Activated naive CD8-positive, alpha-beta T cell treated with anti-CD3 and anti-CD28 coated beads, Interleukin-2, amount 50 U/mL, for 16 hours (primary cell): ENCODE data around the gene PTX4.
"Not testable (repeated sequence)": the region's sequence is repeated elsewhere in the genome, so short reads cannot be mapped to it uniquely, and the experiment has no call there.

Source experiments
- DNase-seq: peaks from one replicate; pipeline ENCODE4 v3.0.0-alpha.2; 2020; ENCODE audit warnings: low read depth, low spot score

PTX4 gene

GRCh38 chr16:1444730-1445517 is 43.8 kb downstream of the PTX4 start:
- no peak for DNase-seq

GRCh38 chr16:1443980-1444729 is 44.6 kb downstream of the PTX4 start, which contains the start of gene CCDC154:
Gene CCDC154, minus strand, starts transcription at chr16:1444556. Its CDS starts 234 bp downstream, at chr16:1444322.
- DNase-seq: no peak

DNA sequence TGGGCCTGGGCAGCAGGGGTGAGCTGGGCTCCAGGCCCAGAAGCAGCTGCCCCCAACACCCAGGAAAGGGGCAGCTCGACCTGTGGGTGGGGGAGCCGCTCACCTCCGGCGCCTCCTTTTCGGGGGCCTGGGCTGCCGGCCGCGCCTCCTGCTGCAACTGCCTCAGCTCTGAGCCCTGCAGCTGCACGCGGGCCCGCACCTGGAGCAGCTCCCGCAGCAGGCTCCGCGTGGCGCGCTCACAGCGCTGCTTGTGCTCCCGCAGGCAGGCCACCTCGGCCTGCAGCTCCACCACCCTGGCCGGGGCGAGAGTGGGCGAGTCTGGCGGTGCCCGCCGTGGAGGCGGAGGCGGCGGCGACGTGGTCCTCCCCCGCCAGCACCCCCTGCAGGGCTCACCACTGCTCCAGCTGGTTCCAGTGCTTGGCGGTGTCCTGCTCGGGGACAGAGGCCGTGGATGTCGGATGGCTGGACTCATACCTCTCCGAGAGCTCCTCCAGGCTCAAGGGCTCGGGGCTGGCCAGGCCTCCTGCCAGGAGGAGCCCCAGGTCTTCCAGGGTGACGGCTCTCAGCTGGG is 45.3 kb downstream of the PTX4 start:
- no peak for DNase-seq

DNA sequence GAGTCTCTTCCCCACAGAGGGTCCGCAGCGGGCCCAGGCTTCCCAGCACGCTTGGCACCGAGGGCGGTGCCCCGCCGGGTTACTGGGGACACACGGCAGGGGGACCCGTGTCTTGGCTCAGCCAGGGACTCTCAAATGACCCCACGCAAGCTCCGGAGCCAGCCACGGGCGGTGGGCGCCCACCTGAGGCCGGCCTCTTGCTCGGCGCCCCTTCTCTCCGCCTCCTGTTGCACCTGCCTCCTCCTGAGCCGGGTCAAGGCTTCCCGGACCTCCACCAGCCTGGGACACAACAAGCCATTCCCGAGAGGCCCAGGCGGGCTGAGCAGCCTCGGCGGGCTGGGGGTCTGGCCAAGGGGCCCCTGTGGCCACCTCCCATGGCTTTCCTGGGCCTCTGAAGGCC is 46.0 kb downstream of the PTX4 start:
- DNase-seq: no peak

- DNase-seq: no peak
These were observed 47.3 kb downstream of the PTX4 start for GRCh38 chr16:1441391-1441829.

- DNase-seq: not testable (repeated sequence)
These were observed 49.1 kb downstream of the PTX4 start for GRCh38 chr16:1439699-1440074.

DNA sequence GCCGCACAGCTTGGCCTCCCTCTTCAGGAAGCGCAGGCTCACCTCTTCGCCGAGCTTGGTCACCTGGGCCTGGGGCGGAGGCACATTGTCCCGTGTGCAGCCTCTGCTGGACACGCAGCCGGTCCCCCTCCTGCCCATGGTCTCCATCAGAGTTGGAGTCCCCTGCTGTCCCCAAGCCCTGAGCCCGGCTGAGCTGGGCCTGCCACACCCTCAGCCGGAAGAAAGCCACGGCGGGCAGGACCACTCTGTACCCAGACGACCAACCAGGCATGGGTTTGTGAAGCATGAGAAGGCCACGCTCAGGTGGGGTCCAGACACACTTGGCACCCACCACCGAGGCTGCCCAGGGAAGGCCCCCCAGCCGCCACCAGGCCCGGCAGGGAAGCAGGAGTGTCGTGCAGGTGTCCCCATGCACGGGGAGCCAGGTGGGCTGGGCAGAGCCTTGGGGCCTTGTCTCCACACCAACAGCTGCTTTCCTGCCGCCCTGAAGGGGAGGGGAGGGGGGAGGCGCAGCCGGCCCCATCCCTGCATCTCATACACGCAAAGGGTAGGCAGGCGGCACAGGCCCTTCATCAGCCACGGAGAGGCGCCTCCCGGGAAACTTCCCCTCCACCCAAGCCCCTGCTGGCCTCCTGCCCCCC is 49.6 kb downstream of the PTX4 start:
- DNase-seq: no peak

- DNase-seq: no peak
These were observed 50.3 kb downstream of the PTX4 start for GRCh38 chr16:1438229-1439057.

- DNase-seq: no peak
These were observed 51.1 kb downstream of the PTX4 start for GRCh38 chr16:1437606-1438005.

DNA sequence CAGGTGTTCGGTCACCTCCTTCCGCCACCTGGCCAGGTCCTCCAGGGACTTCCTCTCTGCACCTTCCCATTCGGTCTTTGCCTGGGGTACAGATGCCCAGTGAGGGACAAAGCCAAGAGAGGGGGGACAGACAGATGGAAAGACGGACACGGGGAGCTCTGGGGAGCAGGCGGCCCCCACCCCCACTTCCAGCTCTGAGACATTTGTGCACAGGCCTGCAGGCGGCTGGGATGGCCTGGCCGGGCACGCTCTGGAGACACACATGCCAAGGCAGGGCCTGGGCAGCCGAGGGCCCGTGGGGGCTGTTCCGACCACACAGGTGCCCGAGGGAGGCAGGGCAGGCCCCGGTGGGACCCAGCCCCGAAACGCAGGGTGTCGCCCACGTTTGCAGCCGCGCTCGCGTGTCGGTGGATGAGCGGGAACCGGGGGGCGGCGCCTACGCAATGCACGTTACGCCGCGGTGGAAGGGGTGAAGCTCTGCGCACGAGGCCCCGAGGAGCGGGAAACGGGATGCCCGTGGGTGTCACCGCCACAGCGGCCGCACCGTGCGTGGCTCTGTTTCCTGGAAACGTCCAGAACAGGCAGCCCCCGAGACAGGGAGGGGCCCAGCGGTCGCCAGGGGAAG is 51.9 kb downstream of the PTX4 start:
- no peak for DNase-seq

- DNase-seq: no peak
These were observed 52.6 kb downstream of the PTX4 start for GRCh38 chr16:1435921-1436697.
